Effector memory CD4-positive, alpha-beta T cell (primary cell): ENCODE data around the gene C17orf100.

Experiments
- DNase-seq, 3 donors: peaks; one replicate each; pipeline ENCODE4 v3.0.0-alpha.2; 2020
- H3K27ac ChIP-seq: 2 replicates; pipeline ENCODE4 v1.7.0; 2013; ENCODE audit warnings: mild to moderate bottlenecking, low read length, moderate library complexity; ENCODE audit not compliant: insufficient read depth, poor library complexity, severe bottlenecking
- H3K27me3 ChIP-seq: replicated peaks from 2 replicates; pipeline ENCODE4 v1.7.0; 2013; ENCODE audit warnings: mild to moderate bottlenecking, low read length; ENCODE audit not compliant: insufficient read depth, control insufficient read depth, poor library complexity, severe bottlenecking
- H3K36me3 ChIP-seq: 2 replicates; pipeline ENCODE4 v1.7.0; 2013; ENCODE audit warnings: mild to moderate bottlenecking, low read length, moderate library complexity; ENCODE audit not compliant: control insufficient read depth, insufficient read depth
- H3K4me1 ChIP-seq: 2 replicates; pipeline ENCODE4 v1.7.0; 2013; ENCODE audit warnings: low read length, mild to moderate bottlenecking; ENCODE audit not compliant: control insufficient read depth, insufficient read depth, poor library complexity, severe bottlenecking
- H3K4me3 ChIP-seq: 2 replicates; pipeline ENCODE4 v1.7.0; 2013; ENCODE audit warnings: low read length, low read depth, mild to moderate bottlenecking; ENCODE audit not compliant: insufficient read depth, poor library complexity, severe bottlenecking
- H3K9me3 ChIP-seq: 2 replicates; pipeline ENCODE4 v1.7.0; 2013; ENCODE audit warnings: mild to moderate bottlenecking, low read length, moderate library complexity; ENCODE audit not compliant: control insufficient read depth

Gene C17orf100

DNA sequence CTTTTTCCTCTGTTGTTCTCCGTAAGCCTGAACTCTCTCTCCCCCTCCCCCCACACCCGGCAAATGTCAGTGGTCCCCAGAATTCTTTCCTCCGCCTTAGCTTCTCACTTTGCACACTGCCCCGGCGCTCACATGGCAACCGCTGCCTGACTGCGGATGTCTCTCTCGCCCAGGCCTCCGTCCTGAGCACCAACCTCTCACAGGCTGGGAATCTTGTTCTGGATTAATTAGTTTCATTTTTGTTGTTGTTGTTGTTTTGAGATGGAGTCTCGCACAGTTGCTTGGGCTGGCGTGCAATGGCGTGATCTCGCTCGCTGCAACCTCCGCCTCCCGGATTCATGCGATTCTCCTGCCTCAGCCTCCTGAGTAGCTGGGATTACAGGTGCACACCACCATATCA is 16.7 kb downstream of the C17orf100 start:
- H3K9me3 ChIP-seq, result no peaks in the 10 kb centered on the region
- no peak for DNase-seq
- H3K27me3 ChIP-seq, result no peaks in the 10 kb centered on the region
- H3K36me3 ChIP-seq, result no peaks in the 10 kb centered on the region
- H3K27ac ChIP-seq, result no peak overlapping the region
- no peaks in the 10 kb centered on the region for H3K4me1 ChIP-seq
- no peak overlapping the region for H3K4me3 ChIP-seq

DNA sequence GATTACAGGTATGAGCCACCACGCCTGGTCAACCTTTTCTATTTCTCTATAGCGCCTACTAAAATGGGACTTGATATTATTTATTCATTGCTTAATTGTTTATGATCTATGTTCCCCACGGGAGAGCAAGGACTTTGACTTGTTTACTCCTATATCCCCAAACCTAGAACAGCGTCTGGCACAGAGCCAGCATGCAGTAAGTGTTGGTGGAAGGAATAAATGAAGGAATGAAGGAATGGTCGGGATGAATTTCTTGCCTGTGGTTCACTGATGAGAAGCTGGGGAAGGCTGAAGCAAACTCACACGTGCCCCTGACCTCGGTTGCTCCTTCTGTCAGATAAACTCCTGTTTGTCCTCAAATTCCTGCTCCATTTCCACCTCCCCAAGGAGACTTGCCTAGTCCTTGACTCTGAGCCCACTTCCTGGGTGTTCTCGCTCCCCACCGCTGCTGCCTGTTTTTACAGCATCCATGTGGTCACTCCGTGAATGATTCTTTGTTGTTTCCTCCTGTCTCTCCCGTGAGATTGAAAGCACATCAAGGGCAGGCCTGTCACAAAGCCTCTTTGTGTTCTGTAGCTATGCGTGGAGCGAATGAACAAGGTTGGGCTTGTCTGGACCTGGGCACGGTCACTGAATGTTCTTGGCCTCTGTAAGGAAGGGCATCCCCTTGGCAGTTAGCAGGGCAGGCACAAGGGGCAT is 17.3 kb downstream of the C17orf100 start:
- Histone ChIP-seq H3K27ac (no peak overlapping the region), H3K9me3 (no peaks in the 10 kb centered on the region), H3K36me3 (no peaks in the 10 kb centered on the region), H3K27me3 (no peaks in the 10 kb centered on the region), H3K4me3 (no peak overlapping the region), H3K4me1 (no peaks in the 10 kb centered on the region)
- no peak for DNase-seq

DNA sequence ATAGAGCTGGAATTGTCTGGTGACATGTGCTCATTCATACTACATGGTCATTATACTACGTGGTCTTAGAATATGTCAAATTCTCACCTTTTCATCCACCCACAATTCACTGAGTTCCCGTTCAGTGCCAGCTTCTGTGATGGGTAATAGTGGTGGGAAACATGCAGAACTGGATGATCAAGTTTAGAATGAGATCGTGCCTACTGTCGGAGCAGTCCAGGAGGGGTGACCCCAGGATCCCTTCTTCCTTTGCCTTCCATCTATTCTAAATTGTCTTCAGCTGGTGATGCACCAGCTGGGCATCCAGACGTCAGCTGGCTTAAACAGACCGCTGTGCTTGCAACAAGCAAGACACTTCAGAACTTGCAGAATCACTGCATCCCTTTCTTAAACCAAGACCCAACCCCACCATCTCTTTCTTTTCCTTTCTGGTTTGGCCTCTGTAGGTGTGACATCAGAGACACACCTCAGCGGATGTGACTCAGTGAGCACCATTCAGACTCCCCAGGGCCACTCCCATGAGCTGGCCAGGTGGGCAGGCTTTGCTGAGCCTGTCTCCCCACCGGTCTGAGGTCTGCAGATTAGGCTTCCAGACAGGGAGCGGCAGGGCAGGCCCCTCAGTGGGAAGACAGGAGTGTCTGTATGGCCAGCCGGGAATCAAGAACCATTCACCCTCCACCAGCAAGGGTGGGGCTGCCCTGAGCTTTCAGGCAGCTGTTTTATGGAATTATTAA is 18.1 kb downstream of the C17orf100 start:
- no peaks in the 10 kb centered on the region for H3K4me1 ChIP-seq
- H3K36me3 ChIP-seq, result no peaks in the 10 kb centered on the region
- no peaks in the 10 kb centered on the region for H3K9me3 ChIP-seq
- no peak overlapping the region for H3K4me3 ChIP-seq
- DNase-seq, result no peak
- no peaks in the 10 kb centered on the region for H3K27me3 ChIP-seq
- H3K27ac ChIP-seq, result no peak overlapping the region

DNA sequence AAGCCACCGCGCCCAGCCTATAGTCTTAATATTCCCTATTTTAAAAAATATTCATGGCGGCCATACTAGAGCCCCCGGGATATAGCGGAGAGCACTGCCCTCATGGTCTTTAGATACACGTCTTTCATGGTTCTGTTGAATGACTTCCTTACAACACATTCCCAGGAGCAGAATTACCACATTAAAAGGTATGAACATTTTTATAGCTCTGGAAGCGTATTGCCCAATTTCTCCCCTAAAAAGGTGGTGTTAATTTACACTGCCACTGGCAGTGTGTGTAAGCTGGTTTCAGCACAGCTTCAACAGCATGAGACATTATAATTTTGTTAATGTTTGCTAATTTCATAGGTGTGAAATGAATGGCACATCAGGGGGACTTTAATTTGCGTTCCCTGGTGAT is 19.0 kb downstream of the C17orf100 start:
- no peak overlapping the region for H3K4me3 ChIP-seq
- H3K4me1 ChIP-seq, result no peaks in the 10 kb centered on the region
- no peaks in the 10 kb centered on the region for H3K36me3 ChIP-seq
- no peaks in the 10 kb centered on the region for H3K27me3 ChIP-seq
- no peak for DNase-seq
- no peaks in the 10 kb centered on the region for H3K9me3 ChIP-seq
- no peak overlapping the region for H3K27ac ChIP-seq

DNA sequence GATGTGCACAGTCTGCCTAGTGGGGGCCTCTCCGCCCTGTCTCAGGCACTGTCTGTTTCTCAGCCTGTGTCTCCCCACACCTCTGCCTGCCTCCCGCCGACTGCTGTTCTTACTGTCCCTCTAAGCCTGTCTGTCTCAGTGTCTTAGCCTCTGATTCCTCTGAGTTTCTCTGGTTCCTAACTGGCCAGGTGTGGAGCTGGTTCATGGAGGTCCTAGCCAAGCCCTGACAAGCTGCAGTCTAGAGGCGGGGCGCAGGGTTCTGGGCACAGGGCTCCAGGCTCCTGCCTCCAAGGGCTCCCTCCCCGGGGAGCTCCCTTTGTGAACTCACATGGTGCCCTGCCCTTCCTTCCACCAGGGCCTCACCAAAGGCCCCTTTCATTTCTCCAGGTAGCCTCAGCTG is 19.4 kb downstream of the C17orf100 start:
- H3K4me1 ChIP-seq, result no peaks in the 10 kb centered on the region
- H3K4me3 ChIP-seq, result no peak overlapping the region
- DNase-seq, result no peak
- H3K9me3 ChIP-seq, result no peaks in the 10 kb centered on the region
- H3K27ac ChIP-seq, result no peak overlapping the region
- no peaks in the 10 kb centered on the region for H3K27me3 ChIP-seq
- no peaks in the 10 kb centered on the region for H3K36me3 ChIP-seq

DNA sequence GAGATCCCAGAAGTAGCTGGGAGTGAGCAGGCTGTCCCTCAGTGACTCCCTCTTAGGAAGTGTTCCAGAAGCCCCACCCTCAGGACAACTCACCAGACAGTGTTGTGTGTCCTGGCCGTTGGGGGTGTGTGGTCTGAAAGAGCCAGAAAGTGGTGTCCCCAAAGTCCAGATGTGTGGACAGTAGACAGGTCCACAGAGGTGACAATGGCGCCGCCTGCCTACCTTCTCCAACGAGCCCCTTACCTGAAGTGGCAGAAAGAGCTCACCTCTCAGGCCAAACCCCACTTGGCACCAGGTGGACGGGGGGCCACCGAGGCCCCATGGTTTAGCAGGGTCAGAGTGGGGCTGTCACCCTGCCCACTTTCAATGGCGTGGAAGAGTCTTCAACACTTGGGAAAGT is 19.9 kb downstream of the C17orf100 start:
- Histone ChIP-seq H3K9me3 (no peaks in the 10 kb centered on the region), H3K27ac (no peak overlapping the region), H3K27me3 (no peaks in the 10 kb centered on the region), H3K4me1 (no peaks in the 10 kb centered on the region), H3K36me3 (no peaks in the 10 kb centered on the region), H3K4me3 (no peak overlapping the region)
- DNase-seq, result no peak

DNA sequence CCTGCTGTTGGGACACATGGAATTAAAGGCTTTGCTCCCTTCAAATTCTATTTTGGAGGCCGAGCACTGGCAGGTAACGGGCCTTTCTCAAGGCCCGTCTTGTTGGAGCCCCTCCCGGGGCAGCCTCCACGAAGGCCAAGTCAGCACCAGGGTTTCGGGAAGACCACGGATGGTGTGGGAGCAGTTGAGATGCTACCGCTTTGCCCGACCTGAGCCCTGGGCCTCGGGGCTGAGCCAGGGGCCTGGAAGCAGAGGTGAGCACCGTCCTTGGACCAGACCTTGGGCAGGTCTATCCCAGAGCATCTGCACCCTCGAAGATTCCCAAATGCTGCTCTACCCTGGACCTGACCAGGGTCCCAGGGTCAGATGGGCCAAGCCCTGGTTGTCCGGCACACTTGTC is 23.0 kb downstream of the C17orf100 start:
- H3K4me3 ChIP-seq, result no peak overlapping the region
- H3K36me3 ChIP-seq, result no peaks in the 10 kb centered on the region
- no peaks in the 10 kb centered on the region for H3K9me3 ChIP-seq
- H3K27ac ChIP-seq, result no peak overlapping the region
- DNase-seq, result no peak
- peaks cover 5% of the 10 kb centered on the region for H3K4me1 ChIP-seq
- H3K27me3 ChIP-seq, result no peaks in the 10 kb centered on the region

DNA sequence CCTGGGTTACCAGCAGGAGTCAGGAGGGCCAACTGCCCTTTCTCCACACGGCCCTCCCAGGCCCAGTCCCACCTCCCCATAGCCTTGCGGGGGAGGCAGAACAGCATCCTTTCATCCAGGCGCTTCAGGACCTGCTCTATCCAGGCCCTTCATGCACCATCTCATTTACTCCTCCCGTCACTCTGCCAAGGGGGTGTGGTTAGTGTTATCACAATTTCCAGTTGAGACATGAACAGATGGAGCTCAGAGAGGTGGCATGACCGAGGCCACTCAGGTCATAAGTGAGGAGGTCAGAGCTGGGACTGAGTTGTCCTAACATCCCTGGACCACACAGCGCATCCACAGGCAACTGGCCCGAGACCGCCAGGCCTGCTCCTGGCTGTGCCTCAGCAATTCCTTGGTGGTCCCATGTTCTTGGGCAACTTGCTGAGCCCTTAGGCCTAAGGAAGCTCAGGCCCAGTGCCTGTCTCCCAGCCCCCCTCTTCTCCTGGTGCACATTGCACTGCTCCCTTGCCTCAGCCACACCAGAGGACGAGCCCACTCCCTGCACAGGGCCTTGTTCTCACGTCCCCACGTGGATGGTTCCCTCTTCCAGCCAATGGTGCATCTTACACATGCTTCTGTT is 23.8 kb downstream of the C17orf100 start:
- Histone ChIP-seq H3K27me3 (peaks cover under 1% of the 10 kb centered on the region), H3K36me3 (no peaks in the 10 kb centered on the region), H3K27ac (no peak overlapping the region), H3K4me3 (no peak overlapping the region), H3K4me1 (peaks cover 5% of the 10 kb centered on the region), H3K9me3 (no peaks in the 10 kb centered on the region)
- no peak for DNase-seq

DNA sequence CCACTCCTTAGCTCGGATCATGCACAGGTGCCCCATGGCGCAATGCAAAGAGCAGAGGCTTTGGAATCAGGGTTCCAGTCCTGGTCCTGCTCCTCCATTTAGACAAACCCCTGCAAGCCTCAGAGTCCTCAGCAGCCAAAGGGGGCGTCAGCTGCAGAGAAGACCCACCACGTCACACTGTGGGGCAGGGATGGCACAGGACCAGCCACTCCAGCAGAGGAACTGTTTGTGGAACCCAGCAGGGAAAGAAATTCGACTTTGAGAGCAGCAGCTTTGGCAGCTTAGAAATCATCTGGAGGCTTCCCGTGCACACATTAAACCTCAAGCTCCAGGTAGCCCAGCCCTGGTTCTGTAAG is 25.2 kb downstream of the C17orf100 start:
- Histone ChIP-seq H3K4me3 (no peak overlapping the region), H3K27ac (no peak overlapping the region), H3K9me3 (no peaks in the 10 kb centered on the region), H3K4me1 (peaks cover 5% of the 10 kb centered on the region), H3K36me3 (no peaks in the 10 kb centered on the region), H3K27me3 (peaks cover 5% of the 10 kb centered on the region)
- no peak for DNase-seq

DNA sequence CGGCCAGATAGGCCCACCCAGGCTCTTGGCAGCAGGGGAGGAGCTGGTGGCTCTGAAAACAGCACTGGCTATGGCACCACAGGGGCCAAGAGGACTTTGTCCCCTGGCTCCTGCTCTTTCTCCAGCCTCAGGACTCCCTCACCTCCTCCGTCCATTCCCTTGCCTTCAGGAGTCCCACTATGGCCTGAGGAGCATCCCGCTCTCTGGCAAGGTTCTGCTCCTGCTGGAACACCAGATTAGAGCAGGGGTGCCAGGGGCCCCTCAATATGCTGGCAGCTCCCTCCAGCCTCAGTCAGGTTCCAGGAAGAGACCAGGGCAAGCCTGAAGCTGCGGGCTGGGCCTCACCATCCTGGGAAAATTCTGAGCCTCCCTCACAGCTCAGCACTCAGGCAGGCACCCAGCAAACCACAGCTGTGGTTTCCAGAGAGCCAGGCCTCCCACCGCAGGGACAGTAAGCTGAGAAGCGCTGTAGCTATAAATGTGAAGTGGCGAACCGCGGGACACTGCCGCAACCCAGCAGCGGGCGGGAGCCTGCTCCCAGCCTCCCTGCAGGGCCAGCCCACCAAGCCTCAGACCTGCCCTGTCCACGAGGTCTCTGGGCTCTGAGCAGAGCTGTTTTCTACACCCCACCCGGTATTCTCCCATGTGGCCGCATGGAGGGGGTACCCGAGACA is 25.7 kb downstream of the C17orf100 start:
- H3K4me1 ChIP-seq, result peaks cover 5% of the 10 kb centered on the region
- no peak overlapping the region for H3K27ac ChIP-seq
- no peak overlapping the region for H3K4me3 ChIP-seq
- H3K9me3 ChIP-seq, result no peaks in the 10 kb centered on the region
- H3K27me3 ChIP-seq, result peaks cover 5% of the 10 kb centered on the region
- DNase-seq, result no peak
- no peaks in the 10 kb centered on the region for H3K36me3 ChIP-seq
